22Rv1 (cell line): ENCODE results near the gene SLC23A2.

ENCODE experiments used
- ZFX ChIP-seq: fragments of 450-650 bp; IDR thresholded peaks from 2 replicates; pipeline ENCODE4 v1.6.1; 2017; ENCODE audit warnings: antibody characterized with exemption, borderline replicate concordance
- TF ChIP-seq, protein P1 (sequence below): fragments of 450-650 bp; IDR thresholded peaks from 2 replicates; pipeline ENCODE4 v1.5.1; 2017; ENCODE audit warnings: mild to moderate bottlenecking

DNA sequence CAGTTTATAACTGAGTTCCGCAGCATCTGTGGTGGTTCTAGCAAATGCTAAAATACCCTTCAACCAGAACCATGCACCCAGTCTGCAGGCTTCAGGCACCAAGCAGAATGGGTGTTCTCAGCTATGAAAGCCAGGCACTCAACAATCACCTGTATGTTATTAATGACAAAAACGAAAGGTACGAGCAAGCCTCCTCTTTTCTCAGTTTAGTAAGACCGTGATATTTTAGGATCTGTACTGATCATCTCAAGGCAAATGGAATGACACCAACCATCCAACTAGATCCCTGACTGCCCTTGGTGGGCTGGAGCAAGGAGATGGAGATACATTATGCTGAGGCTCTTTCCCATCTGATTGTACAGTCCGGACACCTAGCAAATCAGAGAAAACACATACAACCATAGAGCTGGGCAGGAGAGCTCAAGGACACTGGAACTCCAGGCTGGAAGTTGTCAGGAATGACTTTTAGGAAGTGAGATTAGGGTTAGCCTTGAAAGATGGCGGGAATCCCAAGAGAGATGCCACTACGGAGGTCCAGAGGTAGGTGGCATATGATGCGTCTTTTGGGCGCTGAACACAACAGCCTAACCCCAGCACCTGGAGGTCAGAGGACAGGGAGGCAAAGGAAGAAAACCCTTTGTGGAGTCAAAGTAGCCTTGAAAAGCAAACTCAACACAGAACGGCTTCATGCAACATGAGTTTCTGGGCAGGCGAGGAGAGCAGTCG is 33.4 kb downstream of the SLC23A2 start:
- TF ChIP-seq, protein P1, sequence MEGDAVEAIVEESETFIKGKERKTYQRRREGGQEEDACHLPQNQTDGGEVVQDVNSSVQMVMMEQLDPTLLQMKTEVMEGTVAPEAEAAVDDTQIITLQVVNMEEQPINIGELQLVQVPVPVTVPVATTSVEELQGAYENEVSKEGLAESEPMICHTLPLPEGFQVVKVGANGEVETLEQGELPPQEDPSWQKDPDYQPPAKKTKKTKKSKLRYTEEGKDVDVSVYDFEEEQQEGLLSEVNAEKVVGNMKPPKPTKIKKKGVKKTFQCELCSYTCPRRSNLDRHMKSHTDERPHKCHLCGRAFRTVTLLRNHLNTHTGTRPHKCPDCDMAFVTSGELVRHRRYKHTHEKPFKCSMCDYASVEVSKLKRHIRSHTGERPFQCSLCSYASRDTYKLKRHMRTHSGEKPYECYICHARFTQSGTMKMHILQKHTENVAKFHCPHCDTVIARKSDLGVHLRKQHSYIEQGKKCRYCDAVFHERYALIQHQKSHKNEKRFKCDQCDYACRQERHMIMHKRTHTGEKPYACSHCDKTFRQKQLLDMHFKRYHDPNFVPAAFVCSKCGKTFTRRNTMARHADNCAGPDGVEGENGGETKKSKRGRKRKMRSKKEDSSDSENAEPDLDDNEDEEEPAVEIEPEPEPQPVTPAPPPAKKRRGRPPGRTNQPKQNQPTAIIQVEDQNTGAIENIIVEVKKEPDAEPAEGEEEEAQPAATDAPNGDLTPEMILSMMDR = no peak
- TF ChIP-seq ZFX = no peak
